HFF-Myc (cell line): ENCODE measurements around the gene CCNK.

ENCODE experiments used
- DNase-seq: peaks from one replicate; pipeline ENCODE4 v3.0.0-alpha.2; 2011; ENCODE audit warnings: low read depth; ENCODE audit errors: extremely low read depth
- H3K4me3 ChIP-seq: replicated peaks from 2 replicates; pipeline ENCODE4 v1.5.1; 2011; ENCODE audit warnings: low read depth, mild to moderate bottlenecking, control low read depth, low read length
- TF ChIP-seq, protein P1 (sequence below): IDR thresholded peaks from 2 replicates; pipeline ENCODE4 v1.5.1; 2012; ENCODE audit warnings: mild to moderate bottlenecking, low read depth, low read length, control low read depth; ENCODE audit errors: missing control alignments

The CCNK gene

GRCh38 chr14:99561864-99562263 is 80.7 kb downstream of the CCNK start:
- no peak for DNase-seq
- no peak overlapping the region for H3K4me3 ChIP-seq
- TF ChIP-seq, protein P1, sequence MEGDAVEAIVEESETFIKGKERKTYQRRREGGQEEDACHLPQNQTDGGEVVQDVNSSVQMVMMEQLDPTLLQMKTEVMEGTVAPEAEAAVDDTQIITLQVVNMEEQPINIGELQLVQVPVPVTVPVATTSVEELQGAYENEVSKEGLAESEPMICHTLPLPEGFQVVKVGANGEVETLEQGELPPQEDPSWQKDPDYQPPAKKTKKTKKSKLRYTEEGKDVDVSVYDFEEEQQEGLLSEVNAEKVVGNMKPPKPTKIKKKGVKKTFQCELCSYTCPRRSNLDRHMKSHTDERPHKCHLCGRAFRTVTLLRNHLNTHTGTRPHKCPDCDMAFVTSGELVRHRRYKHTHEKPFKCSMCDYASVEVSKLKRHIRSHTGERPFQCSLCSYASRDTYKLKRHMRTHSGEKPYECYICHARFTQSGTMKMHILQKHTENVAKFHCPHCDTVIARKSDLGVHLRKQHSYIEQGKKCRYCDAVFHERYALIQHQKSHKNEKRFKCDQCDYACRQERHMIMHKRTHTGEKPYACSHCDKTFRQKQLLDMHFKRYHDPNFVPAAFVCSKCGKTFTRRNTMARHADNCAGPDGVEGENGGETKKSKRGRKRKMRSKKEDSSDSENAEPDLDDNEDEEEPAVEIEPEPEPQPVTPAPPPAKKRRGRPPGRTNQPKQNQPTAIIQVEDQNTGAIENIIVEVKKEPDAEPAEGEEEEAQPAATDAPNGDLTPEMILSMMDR = no peak
